HEK293 (cell line): ENCODE measurements around the gene ROBO1.

Source experiments
- CTCF ChIA-PET: fragments of 350-600 bp; formaldehyde crosslinking; extraction: SDS; loops from one replicate; lab custom pipeline; 2021; ENCODE audit warnings: antibody characterized with exemption; lab: Yijun Ruan, JAX
- POLR2A ChIA-PET: fragments of 300-600 bp; formaldehyde crosslinking; extraction: SDS; loops from one replicate; lab custom pipeline; 2020; ENCODE audit warnings: antibody characterized with exemption, inconsistent platforms; lab: Yijun Ruan, JAX
- H3K27ac ChIP-seq: fragments of 200-500 bp; sonication (Bioruptor generic); 2 replicates; pipeline ENCODE4 v1.5.1; 2014; ENCODE audit warnings: low read depth, low read length, control low read depth, inconsistent platforms; ENCODE audit errors: extremely low read depth
- H3K36me3 ChIP-seq, 2 experiments: fragments of 200-500 bp in 1 of 2; sonication (Bioruptor generic) in 1 of 2; 1 replicate in 1 of 2; 2 replicates in 1 of 2; pipeline ENCODE4 v1.5.1; 2014 to 2017; ENCODE audit warnings: inconsistent platforms in 2 of 2, low read length in 2 of 2; ENCODE audit not compliant: control insufficient read depth in 2 of 2, insufficient read depth in 1 of 2
- H3K4me1 ChIP-seq: fragments of 200-500 bp; sonication (Bioruptor generic); 2 replicates; pipeline ENCODE4 v1.5.1; 2014; ENCODE audit warnings: mild to moderate bottlenecking, low read length, inconsistent platforms; ENCODE audit not compliant: control insufficient read depth, insufficient read depth
- H3K4me3 ChIP-seq: 2 replicates; pipeline ENCODE4 v1.5.1; 2011; ENCODE audit warnings: low read depth, mild to moderate bottlenecking, control low read depth, low read length, moderate library complexity
- H3K9me3 ChIP-seq: fragments of 200-500 bp; sonication (Bioruptor generic); 2 replicates; pipeline ENCODE4 v1.5.1; 2014; ENCODE audit warnings: low read depth, low read length, inconsistent platforms; ENCODE audit not compliant: control insufficient read depth, insufficient read depth
- KLF9 ChIP-seq: fragments of 450-650 bp; formaldehyde crosslinking; IDR thresholded peaks from 2 replicates; pipeline ENCODE4 v1.5.1; 2016; ENCODE audit warnings: missing biosample characterization, missing genetic modification characterization, low read depth
- OSR2 ChIP-seq: fragments of 450-650 bp; formaldehyde crosslinking; IDR thresholded peaks from 2 replicates; pipeline ENCODE4 v1.5.1; 2016; ENCODE audit warnings: missing biosample characterization, missing genetic modification characterization
- SP2 ChIP-seq: fragments of 450-650 bp; formaldehyde crosslinking; IDR thresholded peaks from 2 replicates; pipeline ENCODE4 v1.5.1; 2016; ENCODE audit warnings: missing biosample characterization, missing genetic modification characterization
- ZBTB6 ChIP-seq: fragments of 450-650 bp; formaldehyde crosslinking; IDR thresholded peaks from 2 replicates; pipeline ENCODE4 v1.5.1; 2017; ENCODE audit warnings: missing biosample characterization, missing genetic modification characterization
- ZFHX2 ChIP-seq: fragments of 450-650 bp; formaldehyde crosslinking; conservative IDR thresholded peaks from 2 replicates; pipeline ENCODE4 v1.5.1; 2016; ENCODE audit warnings: missing biosample characterization, missing genetic modification characterization
- ZNF16 ChIP-seq: fragments of 450-650 bp; formaldehyde crosslinking; IDR thresholded peaks from 2 replicates; pipeline ENCODE4 v1.5.1; 2016; ENCODE audit warnings: low read depth, missing biosample characterization, missing genetic modification characterization
- ZNF214 ChIP-seq: fragments of 450-650 bp; formaldehyde crosslinking; IDR thresholded peaks from 2 replicates; pipeline ENCODE4 v1.5.1; 2017; ENCODE audit warnings: missing biosample characterization, mild to moderate bottlenecking, missing genetic modification characterization, borderline replicate concordance
- ZNF311 ChIP-seq: fragments of 450-650 bp; formaldehyde crosslinking; IDR thresholded peaks from 2 replicates; pipeline ENCODE4 v1.5.1; 2017; ENCODE audit warnings: missing biosample characterization, missing genetic modification characterization, borderline replicate concordance
- ZNF433 ChIP-seq: fragments of 450-650 bp; formaldehyde crosslinking; IDR thresholded peaks from 2 replicates; pipeline ENCODE4 v1.5.1; 2016; ENCODE audit warnings: missing biosample characterization, missing genetic modification characterization, low read depth
- ZNF48 ChIP-seq: fragments of 450-650 bp; formaldehyde crosslinking; IDR thresholded peaks from 2 replicates; pipeline ENCODE4 v1.5.1; 2016; ENCODE audit warnings: missing biosample characterization, missing genetic modification characterization
- ZNF776 ChIP-seq: fragments of 450-650 bp; formaldehyde crosslinking; IDR thresholded peaks from 2 replicates; pipeline ENCODE4 v1.5.0; 2017; ENCODE audit warnings: missing biosample characterization, missing genetic modification characterization, borderline replicate concordance
- TF ChIP-seq, protein P1 (sequence below): fragments of 450-650 bp; formaldehyde crosslinking; conservative IDR thresholded peaks from 2 replicates; pipeline ENCODE4 v1.5.1; 2016; ENCODE audit warnings: low read depth, missing biosample characterization, missing genetic modification characterization
- TF ChIP-seq, protein P2 (sequence below): fragments of 450-650 bp; formaldehyde crosslinking; IDR thresholded peaks from 2 replicates; pipeline ENCODE4 v1.5.1; 2016; ENCODE audit warnings: missing biosample characterization, missing genetic modification characterization, borderline replicate concordance
- TF ChIP-seq, protein P3 (sequence below): fragments of 450-650 bp; formaldehyde crosslinking; IDR thresholded peaks from 2 replicates; pipeline ENCODE4 v1.5.1; 2016; ENCODE audit warnings: missing biosample characterization, missing genetic modification characterization
- TF ChIP-seq, protein P4 (sequence below): fragments of 450-650 bp; formaldehyde crosslinking; IDR thresholded peaks from 2 replicates; pipeline ENCODE4 v1.5.0; 2017; ENCODE audit warnings: missing biosample characterization, missing genetic modification characterization, borderline replicate concordance
- TF ChIP-seq, protein P5 (sequence below): fragments of 450-650 bp; formaldehyde crosslinking; IDR thresholded peaks from 2 replicates; pipeline ENCODE4 v1.5.1; 2016; ENCODE audit warnings: missing biosample characterization, missing genetic modification characterization

The ROBO1 gene

GRCh38 chr3:78614486-78614885 lies 1153.3 kb downstream of the ROBO1 start (continued):
- TF ChIP-seq, protein P1, sequence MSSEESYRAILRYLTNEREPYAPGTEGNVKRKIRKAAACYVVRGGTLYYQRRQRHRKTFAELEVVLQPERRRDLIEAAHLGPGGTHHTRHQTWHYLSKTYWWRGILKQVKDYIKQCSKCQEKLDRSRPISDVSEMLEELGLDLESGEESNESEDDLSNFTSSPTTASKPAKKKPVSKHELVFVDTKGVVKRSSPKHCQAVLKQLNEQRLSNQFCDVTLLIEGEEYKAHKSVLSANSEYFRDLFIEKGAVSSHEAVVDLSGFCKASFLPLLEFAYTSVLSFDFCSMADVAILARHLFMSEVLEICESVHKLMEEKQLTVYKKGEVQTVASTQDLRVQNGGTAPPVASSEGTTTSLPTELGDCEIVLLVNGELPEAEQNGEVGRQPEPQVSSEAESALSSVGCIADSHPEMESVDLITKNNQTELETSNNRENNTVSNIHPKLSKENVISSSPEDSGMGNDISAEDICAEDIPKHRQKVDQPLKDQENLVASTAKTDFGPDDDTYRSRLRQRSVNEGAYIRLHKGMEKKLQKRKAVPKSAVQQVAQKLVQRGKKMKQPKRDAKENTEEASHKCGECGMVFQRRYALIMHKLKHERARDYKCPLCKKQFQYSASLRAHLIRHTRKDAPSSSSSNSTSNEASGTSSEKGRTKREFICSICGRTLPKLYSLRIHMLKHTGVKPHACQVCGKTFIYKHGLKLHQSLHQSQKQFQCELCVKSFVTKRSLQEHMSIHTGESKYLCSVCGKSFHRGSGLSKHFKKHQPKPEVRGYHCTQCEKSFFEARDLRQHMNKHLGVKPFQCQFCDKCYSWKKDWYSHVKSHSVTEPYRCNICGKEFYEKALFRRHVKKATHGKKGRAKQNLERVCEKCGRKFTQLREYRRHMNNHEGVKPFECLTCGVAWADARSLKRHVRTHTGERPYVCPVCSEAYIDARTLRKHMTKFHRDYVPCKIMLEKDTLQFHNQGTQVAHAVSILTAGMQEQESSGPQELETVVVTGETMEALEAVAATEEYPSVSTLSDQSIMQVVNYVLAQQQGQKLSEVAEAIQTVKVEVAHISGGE (tag by site-specific recombination), result no peak
- TF ChIP-seq ZNF776 (tag by site-specific recombination) (no peak), KLF9 (tag by site-specific recombination) (no peak), ZFHX2 (tag by site-specific recombination) (no peak)

DNA sequence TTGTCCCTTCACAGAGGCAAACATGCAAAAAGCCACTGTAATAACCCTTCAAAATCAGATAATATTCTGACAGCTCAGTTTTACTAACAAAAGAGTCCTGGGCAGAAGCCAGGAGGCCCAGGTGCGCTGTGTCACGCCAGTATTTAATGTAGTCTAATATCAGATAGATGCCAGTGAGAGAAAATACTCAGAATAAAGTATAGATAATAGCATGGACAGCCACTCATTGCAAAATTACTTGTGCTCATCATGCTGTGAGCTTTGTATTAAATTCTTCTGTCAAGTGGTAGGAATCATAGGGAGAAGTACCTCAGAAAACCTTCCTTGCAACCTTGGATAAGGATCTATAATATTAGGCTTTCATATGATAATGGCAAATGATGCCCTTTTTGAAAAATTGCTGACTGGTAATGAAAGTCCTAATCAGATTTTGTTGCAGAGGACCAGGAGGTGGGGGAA lies 1154.3 kb downstream of the ROBO1 start:
- peaks cover 0 to 27% of the 10 kb centered on the region in 2 experiments; a peak in 1 of 3 replicates for H3K36me3 ChIP-seq
- TF ChIP-seq, protein P2, sequence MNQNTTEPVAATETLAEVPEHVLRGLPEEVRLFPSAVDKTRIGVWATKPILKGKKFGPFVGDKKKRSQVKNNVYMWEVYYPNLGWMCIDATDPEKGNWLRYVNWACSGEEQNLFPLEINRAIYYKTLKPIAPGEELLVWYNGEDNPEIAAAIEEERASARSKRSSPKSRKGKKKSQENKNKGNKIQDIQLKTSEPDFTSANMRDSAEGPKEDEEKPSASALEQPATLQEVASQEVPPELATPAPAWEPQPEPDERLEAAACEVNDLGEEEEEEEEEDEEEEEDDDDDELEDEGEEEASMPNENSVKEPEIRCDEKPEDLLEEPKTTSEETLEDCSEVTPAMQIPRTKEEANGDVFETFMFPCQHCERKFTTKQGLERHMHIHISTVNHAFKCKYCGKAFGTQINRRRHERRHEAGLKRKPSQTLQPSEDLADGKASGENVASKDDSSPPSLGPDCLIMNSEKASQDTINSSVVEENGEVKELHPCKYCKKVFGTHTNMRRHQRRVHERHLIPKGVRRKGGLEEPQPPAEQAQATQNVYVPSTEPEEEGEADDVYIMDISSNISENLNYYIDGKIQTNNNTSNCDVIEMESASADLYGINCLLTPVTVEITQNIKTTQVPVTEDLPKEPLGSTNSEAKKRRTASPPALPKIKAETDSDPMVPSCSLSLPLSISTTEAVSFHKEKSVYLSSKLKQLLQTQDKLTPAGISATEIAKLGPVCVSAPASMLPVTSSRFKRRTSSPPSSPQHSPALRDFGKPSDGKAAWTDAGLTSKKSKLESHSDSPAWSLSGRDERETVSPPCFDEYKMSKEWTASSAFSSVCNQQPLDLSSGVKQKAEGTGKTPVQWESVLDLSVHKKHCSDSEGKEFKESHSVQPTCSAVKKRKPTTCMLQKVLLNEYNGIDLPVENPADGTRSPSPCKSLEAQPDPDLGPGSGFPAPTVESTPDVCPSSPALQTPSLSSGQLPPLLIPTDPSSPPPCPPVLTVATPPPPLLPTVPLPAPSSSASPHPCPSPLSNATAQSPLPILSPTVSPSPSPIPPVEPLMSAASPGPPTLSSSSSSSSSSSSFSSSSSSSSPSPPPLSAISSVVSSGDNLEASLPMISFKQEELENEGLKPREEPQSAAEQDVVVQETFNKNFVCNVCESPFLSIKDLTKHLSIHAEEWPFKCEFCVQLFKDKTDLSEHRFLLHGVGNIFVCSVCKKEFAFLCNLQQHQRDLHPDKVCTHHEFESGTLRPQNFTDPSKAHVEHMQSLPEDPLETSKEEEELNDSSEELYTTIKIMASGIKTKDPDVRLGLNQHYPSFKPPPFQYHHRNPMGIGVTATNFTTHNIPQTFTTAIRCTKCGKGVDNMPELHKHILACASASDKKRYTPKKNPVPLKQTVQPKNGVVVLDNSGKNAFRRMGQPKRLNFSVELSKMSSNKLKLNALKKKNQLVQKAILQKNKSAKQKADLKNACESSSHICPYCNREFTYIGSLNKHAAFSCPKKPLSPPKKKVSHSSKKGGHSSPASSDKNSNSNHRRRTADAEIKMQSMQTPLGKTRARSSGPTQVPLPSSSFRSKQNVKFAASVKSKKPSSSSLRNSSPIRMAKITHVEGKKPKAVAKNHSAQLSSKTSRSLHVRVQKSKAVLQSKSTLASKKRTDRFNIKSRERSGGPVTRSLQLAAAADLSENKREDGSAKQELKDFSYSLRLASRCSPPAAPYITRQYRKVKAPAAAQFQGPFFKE (tag by site-specific recombination), result no peak
- TF ChIP-seq ZNF214 (no peak), ZNF311 (tag by site-specific recombination) (no peak), ZBTB6 (tag by site-specific recombination) (no peak), SP2 (tag by site-specific recombination) (no peak), ZNF16 (tag by site-specific recombination) (no peak), ZNF48 (no peak), OSR2 (tag by site-specific recombination) (no peak), ZNF433 (tag by site-specific recombination) (no peak)
- TF ChIP-seq, protein P3, sequence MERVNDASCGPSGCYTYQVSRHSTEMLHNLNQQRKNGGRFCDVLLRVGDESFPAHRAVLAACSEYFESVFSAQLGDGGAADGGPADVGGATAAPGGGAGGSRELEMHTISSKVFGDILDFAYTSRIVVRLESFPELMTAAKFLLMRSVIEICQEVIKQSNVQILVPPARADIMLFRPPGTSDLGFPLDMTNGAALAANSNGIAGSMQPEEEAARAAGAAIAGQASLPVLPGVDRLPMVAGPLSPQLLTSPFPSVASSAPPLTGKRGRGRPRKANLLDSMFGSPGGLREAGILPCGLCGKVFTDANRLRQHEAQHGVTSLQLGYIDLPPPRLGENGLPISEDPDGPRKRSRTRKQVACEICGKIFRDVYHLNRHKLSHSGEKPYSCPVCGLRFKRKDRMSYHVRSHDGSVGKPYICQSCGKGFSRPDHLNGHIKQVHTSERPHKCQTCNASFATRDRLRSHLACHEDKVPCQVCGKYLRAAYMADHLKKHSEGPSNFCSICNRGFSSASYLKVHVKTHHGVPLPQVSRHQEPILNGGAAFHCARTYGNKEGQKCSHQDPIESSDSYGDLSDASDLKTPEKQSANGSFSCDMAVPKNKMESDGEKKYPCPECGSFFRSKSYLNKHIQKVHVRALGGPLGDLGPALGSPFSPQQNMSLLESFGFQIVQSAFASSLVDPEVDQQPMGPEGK (tag by site-specific recombination), result no peak
- TF ChIP-seq, protein P4, sequence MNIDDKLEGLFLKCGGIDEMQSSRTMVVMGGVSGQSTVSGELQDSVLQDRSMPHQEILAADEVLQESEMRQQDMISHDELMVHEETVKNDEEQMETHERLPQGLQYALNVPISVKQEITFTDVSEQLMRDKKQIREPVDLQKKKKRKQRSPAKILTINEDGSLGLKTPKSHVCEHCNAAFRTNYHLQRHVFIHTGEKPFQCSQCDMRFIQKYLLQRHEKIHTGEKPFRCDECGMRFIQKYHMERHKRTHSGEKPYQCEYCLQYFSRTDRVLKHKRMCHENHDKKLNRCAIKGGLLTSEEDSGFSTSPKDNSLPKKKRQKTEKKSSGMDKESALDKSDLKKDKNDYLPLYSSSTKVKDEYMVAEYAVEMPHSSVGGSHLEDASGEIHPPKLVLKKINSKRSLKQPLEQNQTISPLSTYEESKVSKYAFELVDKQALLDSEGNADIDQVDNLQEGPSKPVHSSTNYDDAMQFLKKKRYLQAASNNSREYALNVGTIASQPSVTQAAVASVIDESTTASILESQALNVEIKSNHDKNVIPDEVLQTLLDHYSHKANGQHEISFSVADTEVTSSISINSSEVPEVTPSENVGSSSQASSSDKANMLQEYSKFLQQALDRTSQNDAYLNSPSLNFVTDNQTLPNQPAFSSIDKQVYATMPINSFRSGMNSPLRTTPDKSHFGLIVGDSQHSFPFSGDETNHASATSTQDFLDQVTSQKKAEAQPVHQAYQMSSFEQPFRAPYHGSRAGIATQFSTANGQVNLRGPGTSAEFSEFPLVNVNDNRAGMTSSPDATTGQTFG, result no peak
- TF ChIP-seq, protein P5, sequence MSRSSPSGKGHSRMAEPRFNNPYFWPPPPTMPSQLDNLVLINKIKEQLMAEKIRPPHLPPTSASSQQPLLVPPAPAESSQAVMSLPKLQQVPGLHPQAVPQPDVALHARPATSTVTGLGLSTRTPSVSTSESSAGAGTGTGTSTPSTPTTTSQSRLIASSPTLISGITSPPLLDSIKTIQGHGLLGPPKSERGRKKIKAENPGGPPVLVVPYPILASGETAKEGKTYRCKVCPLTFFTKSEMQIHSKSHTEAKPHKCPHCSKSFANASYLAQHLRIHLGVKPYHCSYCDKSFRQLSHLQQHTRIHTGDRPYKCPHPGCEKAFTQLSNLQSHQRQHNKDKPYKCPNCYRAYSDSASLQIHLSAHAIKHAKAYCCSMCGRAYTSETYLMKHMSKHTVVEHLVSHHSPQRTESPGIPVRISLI, result no peak
- TF ChIP-seq, all 188 proteins: peak for 0
- CTCF ChIA-PET, result no interaction called here
- Histone ChIP-seq H3K4me1 (no peaks in the 10 kb centered on the region), H3K9me3 (no peaks in the 10 kb centered on the region), H3K4me3 (no peak overlapping the region), H3K27ac (no peak overlapping the region)
- POLR2A ChIA-PET, result no interaction called here
